GM21367 (cell line): Measurements from ENCODE around the gene CFAP73.

Source experiments
- ATAC-seq: cut with Tn5 transposase; IDR thresholded peaks from one replicate; pipeline ENCODE4 v1.9.1; 2021; ENCODE audit not compliant: unreplicated experiment

CFAP73 gene

DNA sequence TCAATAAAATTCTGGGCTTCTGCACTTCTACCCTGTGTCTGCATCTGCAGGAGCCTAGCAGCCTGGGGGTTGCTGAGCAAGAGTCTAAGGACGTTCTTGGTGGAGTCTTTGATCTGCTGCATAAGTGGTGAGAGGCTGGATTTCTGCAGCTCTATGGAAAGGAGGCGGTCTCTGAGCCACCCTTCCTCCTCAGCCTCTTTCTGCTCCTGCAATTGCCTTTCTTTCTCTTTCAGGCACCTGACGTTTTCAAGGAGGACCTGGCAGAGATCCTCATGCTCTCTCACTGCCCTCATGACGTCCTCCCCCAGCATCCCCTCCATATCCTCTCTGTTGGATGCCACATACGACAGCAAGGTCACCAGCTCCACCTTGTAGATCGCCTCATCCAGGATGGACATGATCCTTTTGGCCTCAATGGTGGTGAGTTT is 58.1 kb downstream of the CFAP73 start:
- no peak for ATAC-seq

- peak; percentile 68 for ATAC-seq
These were observed 58.8 kb downstream of the CFAP73 start for GRCh38 chr12:113208041-113208934.
